GM18861 (cell line): ENCODE results near the gene RBM10.

ENCODE experiments used
- ATAC-seq: cut with Tn5 transposase; IDR thresholded peaks from one replicate; pipeline ENCODE4 v1.9.1; 2021; ENCODE audit not compliant: unreplicated experiment

Gene RBM10

GRCh38 chrX:47197526-47197925, 52.5 kb downstream of the RBM10 start:
- no peak for ATAC-seq

GRCh38 chrX:47198026-47198686, 53.1 kb downstream of the RBM10 start:
- no peak for ATAC-seq

GRCh38 chrX:47198687-47199080, 53.7 kb downstream of the RBM10 start:
- no peak for ATAC-seq

- ATAC-seq = no peak
Measured at GRCh38 chrX:47199286-47199685, 54.3 kb downstream of the RBM10 start.

GRCh38 chrX:47200385-47201150, 55.5 kb downstream of the RBM10 start:
- ATAC-seq = no peak

GRCh38 chrX:47201345-47201944, 56.4 kb downstream of the RBM10 start:
- no peak for ATAC-seq

- ATAC-seq = no peak
Measured at GRCh38 chrX:47202316-47202715, 57.3 kb downstream of the RBM10 start.

GRCh38 chrX:47202877-47203276, 57.9 kb downstream of the RBM10 start:
- ATAC-seq = no peak

GRCh38 chrX:47204970-47205369, 59.9 kb downstream of the RBM10 start:
- no peak for ATAC-seq

- no peak for ATAC-seq
Measured at GRCh38 chrX:47206316-47206715, 61.3 kb downstream of the RBM10 start.

- no peak for ATAC-seq
Measured at GRCh38 chrX:47208108-47208507, 63.1 kb downstream of the RBM10 start.

GRCh38 chrX:47209508-47210238, 64.7 kb downstream of the RBM10 start:
- no peak for ATAC-seq

GRCh38 chrX:47210661-47211425, 65.8 kb downstream of the RBM10 start:
- ATAC-seq = no peak

GRCh38 chrX:47212381-47213293, 67.6 kb downstream of the RBM10 start:
- ATAC-seq = no peak

GRCh38 chrX:47214435-47215077, 69.5 kb downstream of the RBM10 start:
- no peak for ATAC-seq

- ATAC-seq = no peak
Measured at GRCh38 chrX:47215291-47215900, 70.4 kb downstream of the RBM10 start.

GRCh38 chrX:47216393-47216925, 71.4 kb downstream of the RBM10 start:
- no peak for ATAC-seq

GRCh38 chrX:47217121-47217851, 72.3 kb downstream of the RBM10 start:
- ATAC-seq = no peak
